RKO (cell line): ENCODE results near the gene DHRS11.

Experiments used
- DNase-seq: peaks from one replicate; pipeline ENCODE4 v3.0.0-alpha.2; 2016; ENCODE audit warnings: low spot score

The DHRS11 gene, protein sequence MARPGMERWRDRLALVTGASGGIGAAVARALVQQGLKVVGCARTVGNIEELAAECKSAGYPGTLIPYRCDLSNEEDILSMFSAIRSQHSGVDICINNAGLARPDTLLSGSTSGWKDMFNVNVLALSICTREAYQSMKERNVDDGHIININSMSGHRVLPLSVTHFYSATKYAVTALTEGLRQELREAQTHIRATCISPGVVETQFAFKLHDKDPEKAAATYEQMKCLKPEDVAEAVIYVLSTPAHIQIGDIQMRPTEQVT

DNA sequence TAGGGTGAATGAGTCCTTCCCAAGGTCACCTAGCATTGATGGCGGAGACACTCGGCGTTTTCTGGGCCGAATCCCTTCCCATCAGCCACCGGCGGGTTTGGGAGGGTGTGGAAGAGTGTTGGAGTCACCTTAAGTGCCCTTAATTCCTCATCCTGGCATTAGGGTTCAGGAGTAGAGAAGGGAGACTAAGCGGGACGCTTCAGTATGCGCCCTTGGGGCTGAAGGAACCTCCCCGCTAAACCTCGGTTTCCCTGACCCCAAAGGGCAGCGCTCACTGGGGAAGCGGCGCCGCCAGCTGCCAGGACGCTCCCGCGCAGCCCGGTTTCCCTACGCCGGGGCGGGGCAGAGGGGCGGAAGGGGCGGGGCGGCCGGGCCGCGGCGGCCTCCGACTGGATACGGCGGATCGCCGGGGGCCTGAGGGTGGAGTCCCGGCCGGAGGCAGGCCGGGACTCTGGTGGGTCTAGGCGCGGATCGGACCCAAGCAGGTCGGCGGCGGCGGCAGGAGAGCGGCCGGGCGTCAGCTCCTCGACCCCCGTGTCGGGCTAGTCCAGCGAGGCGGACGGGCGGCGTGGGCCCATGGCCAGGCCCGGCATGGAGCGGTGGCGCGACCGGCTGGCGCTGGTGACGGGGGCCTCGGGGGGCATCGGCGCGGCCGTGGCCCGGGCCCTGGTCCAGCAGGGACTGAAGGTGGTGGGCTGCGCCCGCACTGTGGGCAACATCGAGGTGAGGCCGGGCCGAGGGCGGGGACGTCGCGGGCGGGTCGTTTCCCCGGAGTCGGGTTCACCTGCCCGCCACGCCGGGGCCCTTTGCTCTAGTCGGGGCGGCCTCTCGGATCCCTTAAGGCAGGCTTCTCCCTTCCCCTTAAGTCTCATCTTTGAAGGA lies at the start of gene DHRS11:
DHRS11 (plus strand) TSS at position 446 of the 882 bp plus-strand sequence; CDS start at position 577, 131 bp downstream.
- peak; percentile 80 for DNase-seq

DNA sequence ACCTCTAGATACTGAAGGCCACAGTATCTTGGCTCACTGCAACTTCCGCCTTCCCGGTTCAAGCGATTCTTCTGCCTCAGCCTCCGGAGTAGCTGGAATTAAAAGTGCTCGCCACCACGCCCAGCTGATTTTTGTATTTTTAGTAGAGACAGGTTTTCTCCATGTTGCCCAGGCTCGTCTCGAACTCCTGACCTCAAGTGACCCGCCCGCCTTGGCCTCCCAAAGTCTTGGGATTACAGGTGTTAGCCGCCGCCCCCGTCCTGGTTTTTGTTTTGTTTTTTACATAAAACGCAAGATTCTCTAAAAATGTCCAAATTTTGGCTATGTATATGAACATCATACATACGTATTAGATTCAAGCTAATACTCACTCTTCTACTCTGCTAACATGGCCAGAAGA lies 48.9 kb upstream of the DHRS11 start:
- no peak for DNase-seq

DNA sequence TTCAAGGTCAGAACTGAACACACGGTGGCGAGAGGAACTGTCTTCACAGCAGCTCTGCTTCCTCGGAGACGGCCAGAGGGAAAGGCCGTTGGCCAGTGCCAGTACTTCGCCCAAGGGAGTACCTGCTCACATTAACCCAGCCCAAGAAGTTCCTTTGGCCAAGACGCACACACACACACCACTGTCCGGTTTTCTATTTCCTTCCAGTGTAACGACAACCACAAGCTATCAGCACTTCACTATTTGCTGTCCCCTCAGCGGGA lies 47.7 kb upstream of the DHRS11 start:
- peak; percentile 77 for DNase-seq

DNA sequence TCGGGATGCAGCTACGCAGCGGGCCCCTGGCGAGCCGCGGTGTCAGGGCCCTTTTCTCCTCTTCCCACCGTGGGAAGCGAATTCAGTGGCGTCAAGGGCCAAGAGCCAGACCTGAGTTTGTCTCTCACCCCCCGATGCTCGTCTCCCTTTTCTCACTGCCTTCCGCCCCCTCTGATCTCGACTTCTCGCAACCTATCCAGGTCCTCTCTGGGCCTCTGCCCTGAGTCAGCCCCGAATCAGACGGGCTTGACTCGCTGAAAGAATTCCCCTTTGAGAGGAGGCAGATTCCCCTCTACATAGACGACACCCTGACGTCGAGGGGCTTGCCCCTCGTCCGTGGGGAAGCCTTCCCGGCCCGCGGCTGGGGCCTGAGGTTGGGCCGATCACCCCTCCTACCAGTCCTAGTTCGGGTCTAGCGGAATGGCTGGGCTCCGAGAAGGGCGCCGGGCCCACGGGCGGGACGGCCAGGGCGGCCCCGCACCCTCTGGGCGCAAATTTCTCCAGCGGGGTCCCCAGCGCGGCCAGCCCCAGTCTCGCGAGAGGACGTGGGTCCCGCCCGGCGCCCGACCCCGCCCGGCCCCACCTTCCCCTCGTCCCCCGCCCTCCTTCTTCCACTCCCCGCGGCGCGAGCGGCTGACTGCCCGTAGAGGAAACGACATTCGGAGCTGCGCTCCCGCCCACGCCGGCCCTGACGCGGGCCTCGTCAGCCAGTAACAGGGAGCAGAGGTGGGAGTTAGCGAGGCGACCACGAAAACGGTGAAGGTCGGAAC lies 47.2 kb upstream of the DHRS11 start, which contains the start of gene GGNBP2:
GGNBP2 (plus strand) TSS at position 613 of the 770 bp plus-strand sequence. CDS start 806 bp downstream, outside the sequence.
- peak; percentile 92 for DNase-seq

DNA sequence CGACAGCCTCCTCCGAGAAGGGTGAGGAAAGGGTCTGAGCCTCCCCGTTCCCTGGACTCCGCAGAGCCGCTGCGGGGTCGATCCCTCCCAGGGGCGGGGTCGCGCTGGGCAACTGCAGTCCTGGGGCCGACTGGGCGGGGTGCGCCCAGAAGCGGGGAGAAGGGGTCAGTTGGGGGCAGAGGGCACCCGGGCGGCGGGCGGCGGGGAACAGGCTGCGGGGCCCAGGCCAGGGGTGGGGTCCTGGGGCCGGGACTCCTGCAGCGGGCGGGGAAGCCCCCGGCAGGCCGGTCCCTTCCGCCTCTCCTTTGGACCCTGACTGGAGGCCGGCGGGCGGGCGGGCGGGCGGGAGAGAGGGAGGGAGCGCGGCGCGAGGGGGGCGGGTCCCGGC lies 46.6 kb upstream of the DHRS11 start:
- no peak for DNase-seq

DNA sequence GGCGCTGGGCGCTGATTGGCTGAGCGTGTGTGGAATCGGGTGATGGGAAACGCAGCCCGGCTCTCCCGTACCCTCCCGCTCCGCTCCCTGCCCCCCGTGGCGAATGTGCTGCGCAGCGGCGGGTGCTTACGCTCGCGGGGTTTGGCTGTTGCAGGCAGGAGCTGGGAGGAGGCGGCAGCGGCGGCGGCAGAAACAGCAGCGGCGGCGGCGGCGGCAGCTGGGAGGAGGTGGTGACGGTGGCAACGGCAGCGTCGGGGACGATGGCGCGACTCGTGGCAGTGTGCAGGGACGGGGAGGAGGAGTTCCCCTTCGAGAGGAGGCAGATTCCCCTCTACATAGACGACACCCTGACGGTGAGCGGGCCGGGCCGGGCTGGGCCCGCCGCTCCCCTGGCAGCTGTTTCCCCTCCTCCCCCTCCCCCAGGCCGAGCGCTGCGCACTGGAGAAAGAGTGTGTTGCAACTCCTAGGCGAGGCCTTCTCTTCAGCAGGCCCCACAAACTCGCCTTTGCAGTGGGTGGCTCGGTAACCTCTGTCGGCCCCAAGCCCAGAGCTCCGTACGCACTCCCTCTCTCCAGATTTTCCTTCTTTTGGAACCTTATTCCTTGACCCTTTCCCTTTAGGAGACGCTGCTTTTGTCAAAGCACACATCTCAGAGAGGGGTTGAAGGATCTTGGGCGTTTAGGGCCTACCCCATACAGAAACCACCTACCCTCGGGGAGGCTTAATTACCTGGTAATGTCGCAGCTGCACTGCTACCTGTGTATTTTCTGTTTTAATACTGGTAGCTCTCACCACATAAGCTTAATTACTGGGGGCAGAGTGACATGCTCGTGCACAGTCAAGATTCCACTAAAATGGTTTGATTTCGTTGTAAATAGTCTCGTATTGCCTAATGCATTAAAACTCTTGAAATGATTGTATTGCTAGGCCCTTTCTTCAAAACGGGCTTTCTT lies 45.9 kb upstream of the DHRS11 start:
- DNase-seq, result peak; percentile 96

DNA sequence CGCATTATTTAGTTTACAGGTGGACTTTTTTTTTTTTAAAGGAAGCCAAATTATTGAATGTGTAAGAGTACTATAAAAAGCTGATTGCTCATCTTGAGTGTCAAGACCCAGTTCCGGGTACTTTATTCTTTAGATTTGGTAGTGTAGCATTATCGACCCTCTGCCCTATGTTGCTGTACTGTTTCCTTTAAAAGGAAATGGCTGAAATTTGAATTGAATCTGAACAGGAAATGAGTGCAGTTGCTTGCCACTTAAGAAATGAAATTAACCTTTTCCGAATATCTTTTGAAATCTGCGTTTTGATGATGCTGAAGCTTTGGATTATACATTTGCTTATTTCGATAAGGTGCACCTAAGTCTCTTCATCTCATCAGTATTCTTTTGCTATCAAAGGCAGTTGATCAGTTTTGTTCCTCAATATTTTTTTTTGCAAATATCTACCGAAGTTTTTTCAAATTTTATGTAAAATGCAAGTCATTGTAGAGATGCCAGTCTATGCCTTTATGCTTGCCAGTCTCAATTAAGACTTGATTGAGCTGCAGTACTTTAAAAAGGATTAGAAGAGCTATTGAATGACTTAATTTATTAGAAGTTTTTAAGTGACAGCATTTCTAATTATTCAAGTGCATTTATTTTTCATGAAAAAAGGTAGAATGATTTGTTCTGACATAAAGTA lies 45.1 kb upstream of the DHRS11 start:
- peak; percentile 60 for DNase-seq

DNA sequence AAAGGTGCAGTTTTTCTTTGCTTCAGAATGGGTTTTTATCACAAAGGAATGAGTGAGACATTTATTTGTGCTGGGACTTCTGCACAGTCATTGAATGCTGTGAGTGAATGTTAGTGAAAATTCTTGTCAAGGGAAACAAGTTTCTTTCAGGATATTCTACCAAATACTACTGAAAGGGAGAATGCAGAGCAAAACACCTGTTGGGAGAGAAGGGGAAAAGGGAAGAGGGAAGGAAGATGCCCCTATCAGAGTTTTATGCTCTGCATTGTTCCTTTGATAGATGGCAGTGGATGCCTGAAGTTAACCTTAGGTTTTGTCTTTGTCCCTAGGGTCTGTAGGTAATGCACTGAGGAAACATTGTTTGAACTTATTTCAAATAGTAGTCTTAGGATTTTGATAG lies 43.9 kb upstream of the DHRS11 start:
- DNase-seq, result no peak

DNA sequence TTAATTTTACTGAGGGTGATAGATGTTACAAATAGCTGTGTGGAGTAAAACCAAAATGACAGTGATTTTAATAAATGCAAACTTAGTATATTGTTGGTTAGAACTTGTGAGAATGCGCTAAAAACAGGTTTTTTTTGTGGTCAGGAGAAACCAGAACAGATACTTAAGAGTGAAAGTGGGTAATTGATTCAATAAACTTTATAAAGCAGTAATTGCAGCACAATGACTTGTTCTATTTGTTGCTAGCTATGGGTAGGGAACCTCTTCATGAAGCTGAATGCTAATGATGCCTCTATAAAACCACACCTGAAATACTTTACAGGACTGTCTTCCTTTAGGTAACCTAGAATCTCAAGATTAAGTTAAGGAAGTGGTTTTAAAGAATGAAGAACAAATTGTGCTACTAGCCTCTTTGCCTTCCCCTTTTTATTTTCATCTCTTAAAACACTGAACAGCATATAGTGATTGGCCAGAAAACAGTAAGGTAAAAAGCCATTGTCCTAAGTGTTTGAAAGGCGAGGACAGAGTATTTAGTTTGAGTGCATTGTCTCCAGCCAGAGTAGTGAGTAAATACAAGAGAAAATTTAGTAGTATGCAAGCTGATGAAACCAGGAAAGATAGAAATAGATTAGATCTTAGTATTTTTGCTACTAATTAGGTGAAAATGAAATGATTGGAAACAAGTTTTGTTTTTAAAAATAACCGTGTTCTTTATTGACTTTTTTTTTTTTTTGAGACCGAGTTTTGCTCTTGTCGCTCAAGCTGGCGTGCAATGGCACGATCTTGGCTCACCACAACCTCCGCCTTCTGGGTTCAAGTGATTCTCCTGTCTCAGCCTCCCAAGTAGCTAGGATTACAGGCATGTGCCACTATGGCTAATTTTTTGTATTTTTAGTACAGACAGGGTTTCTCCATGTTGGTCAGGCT lies 40.9 kb upstream of the DHRS11 start:
- no peak for DNase-seq

DNA sequence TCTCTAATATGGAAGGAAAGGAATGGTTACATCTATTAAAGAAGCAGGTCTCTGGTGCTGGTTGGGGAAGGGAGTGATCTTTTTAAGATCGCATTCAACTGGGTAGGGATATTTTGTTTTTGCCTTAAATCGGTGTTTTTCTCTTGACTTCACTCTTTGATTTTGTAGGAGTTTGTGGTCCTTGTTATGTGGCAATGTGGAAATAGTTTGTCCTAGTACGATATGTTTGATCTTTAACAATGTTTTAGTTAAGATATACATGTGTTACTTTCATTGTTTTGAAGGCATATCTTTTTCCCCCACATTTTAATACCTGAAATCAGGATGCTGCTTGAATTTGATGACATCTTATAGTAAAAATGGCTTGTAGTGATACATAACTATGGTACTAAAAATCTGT lies 38.2 kb upstream of the DHRS11 start:
- no peak for DNase-seq

DNA sequence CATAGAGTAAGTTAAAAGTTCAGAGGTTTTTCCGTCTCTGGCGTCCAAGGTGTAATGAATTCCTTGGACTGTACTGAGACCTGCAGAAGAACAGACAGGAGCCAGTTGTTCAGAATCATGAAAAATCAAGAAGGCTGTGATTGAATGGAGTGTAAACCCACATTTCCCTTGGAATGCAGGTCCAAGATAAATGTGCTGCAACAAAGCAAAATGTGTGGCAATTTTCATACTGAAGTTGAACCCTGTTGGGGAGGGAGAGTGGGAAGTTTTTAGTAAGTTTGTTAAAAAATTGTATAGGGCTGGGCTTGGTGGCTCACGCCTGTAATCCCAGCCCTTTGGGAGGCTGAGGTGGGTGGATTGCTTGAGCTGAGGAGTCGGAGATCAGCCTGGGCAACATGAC lies 25.6 kb upstream of the DHRS11 start:
- no peak for DNase-seq

DNA sequence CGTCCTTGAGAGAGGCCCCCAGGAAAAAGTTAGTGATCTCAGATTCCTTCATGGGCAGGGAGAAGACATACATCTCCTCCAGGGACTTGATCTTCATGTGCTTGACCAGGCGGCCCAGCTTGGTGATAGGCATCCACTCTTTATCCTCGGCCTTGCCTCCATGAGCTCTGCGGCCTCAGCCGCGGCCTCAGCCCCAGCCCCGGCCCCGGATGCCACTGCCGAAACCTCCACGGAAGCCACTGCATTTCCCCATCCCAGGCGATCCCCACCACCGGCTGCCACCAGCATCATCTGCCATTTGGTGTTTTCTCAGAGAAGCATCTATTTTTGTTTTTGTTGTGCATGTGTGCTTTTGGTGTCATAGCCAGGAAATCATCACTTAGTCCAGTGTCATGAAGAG lies 16.7 kb upstream of the DHRS11 start:
- DNase-seq, result no peak

DNA sequence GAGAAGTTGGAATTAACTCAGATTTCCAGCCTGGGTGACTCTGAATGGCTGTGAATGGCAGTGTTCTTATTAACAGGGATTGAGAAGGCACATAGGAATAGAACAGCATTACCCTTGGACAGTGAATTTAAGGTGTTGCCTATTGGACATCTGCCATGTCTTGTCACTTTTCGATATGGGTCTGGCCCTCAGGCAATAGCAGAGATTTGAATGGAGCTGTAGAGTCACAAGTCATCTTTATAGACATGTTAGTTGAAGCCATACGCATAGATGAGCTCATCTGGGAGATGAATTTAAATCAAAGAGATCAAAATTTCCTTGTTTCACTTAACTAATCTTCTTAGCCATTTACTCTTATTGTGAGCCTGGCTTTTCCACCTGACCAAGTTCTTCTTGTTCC lies 14.9 kb upstream of the DHRS11 start:
- DNase-seq, result no peak

DNA sequence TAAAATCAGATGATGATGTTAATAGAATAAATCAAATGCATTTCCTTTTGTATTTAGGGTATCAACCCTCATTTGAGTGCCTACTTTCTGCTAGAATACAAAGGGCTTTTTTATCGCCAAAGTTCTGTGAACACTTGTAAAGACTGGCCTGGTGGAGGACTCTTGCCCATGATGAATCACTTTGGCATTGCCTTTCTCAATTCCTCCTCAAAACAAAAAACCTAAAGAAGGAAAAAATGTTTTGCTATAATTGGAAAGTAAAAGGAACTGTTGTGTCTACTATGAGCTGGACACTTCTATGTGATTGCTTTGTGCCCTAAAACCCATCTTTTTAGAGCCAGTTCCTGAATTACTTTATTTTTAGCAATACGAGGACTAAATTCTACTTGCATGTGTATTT lies 13.0 kb upstream of the DHRS11 start:
- DNase-seq, result no peak

DNA sequence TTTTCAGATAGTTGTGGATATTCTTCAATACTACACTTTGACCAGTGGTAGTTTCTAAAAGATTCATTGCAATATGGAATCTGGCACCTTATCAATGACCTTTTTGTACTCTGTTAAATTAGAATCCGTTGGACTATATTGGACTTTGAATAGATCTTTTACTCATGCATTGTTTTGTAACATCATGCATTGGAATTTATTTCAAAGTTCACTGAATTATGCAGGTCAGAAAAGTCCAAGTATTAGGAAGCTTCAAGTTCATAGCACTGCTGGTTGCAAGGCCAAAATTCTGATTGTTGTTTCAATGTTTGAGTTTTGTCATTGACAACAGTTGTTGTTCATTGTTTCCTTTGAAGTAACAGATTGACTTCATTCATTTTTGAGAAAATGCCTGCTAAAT lies 7.9 kb upstream of the DHRS11 start:
- DNase-seq, result no peak

DNA sequence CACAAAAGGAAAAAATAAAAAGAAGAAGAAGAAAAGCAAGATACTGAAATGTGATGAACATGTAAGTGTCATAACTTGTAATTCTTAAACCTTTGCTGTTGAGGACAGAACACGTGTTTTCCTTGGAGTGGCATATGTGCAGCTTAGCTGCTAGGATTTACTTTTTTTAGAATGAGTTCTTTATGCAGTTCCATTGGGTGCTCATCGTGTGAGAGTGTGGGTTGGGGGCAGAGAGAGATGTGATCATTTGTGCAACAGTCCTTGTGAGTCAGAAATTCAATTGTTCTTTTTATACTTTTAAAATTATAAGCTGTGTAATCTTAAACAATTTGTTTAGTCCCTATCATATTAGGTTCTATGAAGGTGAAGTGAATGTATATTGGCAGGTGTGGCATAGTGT lies 5.5 kb upstream of the DHRS11 start:
- no peak for DNase-seq

DNA sequence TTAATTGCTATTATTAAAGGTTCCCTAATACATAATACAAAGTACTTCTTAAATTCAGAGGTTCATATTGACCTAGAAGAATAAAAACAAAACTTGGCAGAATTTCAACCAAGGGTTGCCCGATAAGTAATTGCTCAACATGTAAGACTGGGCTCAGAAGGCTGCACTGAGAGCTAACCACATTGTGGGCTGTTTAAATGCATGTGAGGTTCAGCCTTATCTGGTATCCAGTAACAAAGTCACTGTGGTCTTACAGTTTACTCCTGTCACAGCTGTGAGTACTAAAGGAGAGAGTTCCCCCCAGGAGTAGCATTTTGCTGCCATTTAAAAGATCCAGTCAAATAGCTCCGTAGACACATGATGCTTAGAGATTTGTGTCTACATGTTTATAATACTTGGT lies 1.6 kb upstream of the DHRS11 start:
- no peak for DNase-seq

DNA sequence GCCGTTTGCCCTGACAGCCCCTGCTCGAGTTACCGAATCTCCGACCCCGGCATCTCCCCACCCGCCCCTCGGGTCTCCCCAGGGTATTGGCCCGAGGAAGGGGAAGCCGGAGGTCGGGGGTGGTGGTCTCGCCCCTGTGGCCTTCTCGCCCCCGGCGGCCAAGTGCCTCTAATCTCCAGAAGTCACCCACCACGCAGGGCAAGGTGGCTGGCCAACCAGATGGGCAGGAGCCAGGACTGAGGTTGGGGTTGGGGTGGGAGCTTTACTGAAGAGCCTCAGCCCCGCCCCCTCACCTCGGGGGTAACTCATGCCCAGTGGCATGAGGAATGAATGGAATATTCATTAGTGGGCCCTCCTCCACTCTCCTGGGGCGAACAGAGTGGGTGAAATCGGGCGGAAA lies 637 bp downstream of the DHRS11 start:
- DNase-seq, result peak; percentile 42

DNA sequence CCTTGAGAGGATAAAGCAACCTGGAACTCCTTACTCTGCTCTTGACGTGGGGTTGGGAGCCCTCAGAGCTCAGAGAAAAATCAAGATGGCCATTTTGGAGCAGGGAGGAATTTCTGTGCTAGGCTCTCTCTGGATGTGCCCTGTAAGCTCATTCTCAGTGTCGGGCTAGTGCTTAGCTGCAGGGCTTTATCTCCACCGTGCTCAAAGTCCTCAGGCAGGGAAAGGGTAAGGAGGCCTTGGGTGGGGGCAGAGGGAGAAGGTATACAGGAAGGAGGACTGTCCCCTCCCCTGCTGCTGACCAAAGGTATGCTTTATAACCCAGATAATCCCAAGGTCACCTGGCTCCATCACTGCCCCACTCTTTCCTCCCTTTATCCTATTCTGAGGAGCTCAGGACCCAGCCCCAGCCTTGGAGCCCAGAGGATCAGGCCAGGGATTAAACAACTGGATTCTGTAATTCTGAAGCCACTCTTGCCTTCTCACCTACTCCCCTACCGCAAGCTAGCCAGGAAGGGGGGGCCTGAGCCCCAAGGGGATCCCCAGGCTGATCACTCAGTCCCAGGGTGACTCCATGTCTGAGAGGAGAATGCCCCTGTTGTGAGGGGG lies 1.1 kb downstream of the DHRS11 start:
- no peak for DNase-seq
